Trophoblast cell (in vitro differentiated cells and primary cell): Measurements from ENCODE around the gene SARM1.
A peak's percentile ranks its signal among the peaks of the same experiment; 100 is the strongest.
"Not testable (repeated sequence)": the region's sequence is repeated elsewhere in the genome, so short reads cannot be mapped to it uniquely, and the experiment has no call there.

Experiments used
- DNase-seq, 2 donors: peaks; one replicate each; pipeline ENCODE4 v3.0.0-alpha.2; 2016
- H2AFZ ChIP-seq: 2 replicates; pipeline ENCODE4 v1.6.1; 2013; ENCODE audit warnings: low read length, moderate library complexity, mild to moderate bottlenecking; ENCODE audit not compliant: insufficient read depth, poor library complexity
- H2AK5ac ChIP-seq: 2 replicates; pipeline ENCODE4 v1.6.1; 2013; ENCODE audit warnings: mild to moderate bottlenecking, low read length
- H2BK120ac ChIP-seq: 2 replicates; pipeline ENCODE4 v1.6.1; 2013; ENCODE audit warnings: low read length, mild to moderate bottlenecking, moderate library complexity; ENCODE audit not compliant: insufficient read depth, poor library complexity
- H2BK12ac ChIP-seq: 2 replicates; pipeline ENCODE4 v1.6.1; 2013; ENCODE audit warnings: mild to moderate bottlenecking, low read length, moderate library complexity
- H2BK5ac ChIP-seq: 2 replicates; pipeline ENCODE4 v1.6.1; 2013; ENCODE audit warnings: low read length, low read depth, moderate library complexity, mild to moderate bottlenecking; ENCODE audit not compliant: poor library complexity
- H3K14ac ChIP-seq: 2 replicates; pipeline ENCODE4 v1.6.1; 2013; ENCODE audit warnings: mild to moderate bottlenecking, low read length
- H3K18ac ChIP-seq: 2 replicates; pipeline ENCODE4 v1.6.1; 2013; ENCODE audit warnings: mild to moderate bottlenecking, low read length
- H3K23ac ChIP-seq: 2 replicates; pipeline ENCODE4 v1.6.1; 2013; ENCODE audit warnings: low read length
- H3K27ac ChIP-seq: 2 replicates; pipeline ENCODE4 v1.5.1; 2013; ENCODE audit warnings: low read depth, mild to moderate bottlenecking, inconsistent platforms, low read length, moderate library complexity
- H3K27me3 ChIP-seq: 2 replicates; pipeline ENCODE4 v1.6.1; 2013; ENCODE audit warnings: inconsistent platforms, mild to moderate bottlenecking, low read length, moderate library complexity; ENCODE audit not compliant: insufficient read depth
- H3K36me3 ChIP-seq, 2 experiments: 1 replicate in 1 of 2; 2 replicates in 1 of 2; pipeline ENCODE4 v1.6.1; 2013; ENCODE audit warnings: low read length in 2 of 2, mild to moderate bottlenecking in 2 of 2, moderate library complexity in 1 of 2; ENCODE audit not compliant: insufficient read depth in 2 of 2, control insufficient read depth in 1 of 2
- H3K4ac ChIP-seq: 2 replicates; pipeline ENCODE4 v1.6.1; 2013; ENCODE audit warnings: low read depth, mild to moderate bottlenecking, low read length, moderate library complexity
- H3K4me1 ChIP-seq, 2 experiments: 1 replicate in 1 of 2; 2 replicates in 1 of 2; pipeline ENCODE4 v1.6.1; 2013; ENCODE audit warnings: low read length in 2 of 2, mild to moderate bottlenecking in 2 of 2, moderate library complexity in 1 of 2; ENCODE audit not compliant: insufficient read depth in 2 of 2, control insufficient read depth in 1 of 2
- H3K4me2 ChIP-seq: 2 replicates; pipeline ENCODE4 v1.6.1; 2013; ENCODE audit warnings: inconsistent platforms, mild to moderate bottlenecking, low read length, moderate library complexity
- H3K4me3 ChIP-seq: 2 replicates; pipeline ENCODE4 v1.5.1; 2013; ENCODE audit warnings: mild to moderate bottlenecking, low read depth, low read length, inconsistent platforms
- H3K79me1 ChIP-seq: one replicate; pipeline ENCODE4 v1.6.1; 2013; ENCODE audit warnings: low read length
- H3K79me2 ChIP-seq: 2 replicates; pipeline ENCODE4 v1.6.1; 2013; ENCODE audit warnings: low read length, mild to moderate bottlenecking; ENCODE audit not compliant: control insufficient read depth, insufficient read depth, poor library complexity
- H3K9ac ChIP-seq: 2 replicates; pipeline ENCODE4 v1.6.1; 2013; ENCODE audit warnings: mild to moderate bottlenecking, low read length
- H3K9me3 ChIP-seq: 2 replicates; pipeline ENCODE4 v1.6.1; 2013; ENCODE audit warnings: low read depth, mild to moderate bottlenecking, control low read depth, inconsistent platforms, low read length; ENCODE audit not compliant: insufficient read depth
- H4K12ac ChIP-seq: 2 replicates; pipeline ENCODE4 v1.6.1; 2013; ENCODE audit warnings: low read depth, mild to moderate bottlenecking, low read length, moderate library complexity
- H4K8ac ChIP-seq: 2 replicates; pipeline ENCODE4 v1.6.1; 2013; ENCODE audit warnings: low read depth, mild to moderate bottlenecking, low read length, moderate library complexity
- H4K91ac ChIP-seq: one replicate; pipeline ENCODE4 v1.6.1; 2013; ENCODE audit warnings: low read depth, mild to moderate bottlenecking, low read length, moderate library complexity
- WGBS: extraction: QIAGEN DNeasy Blood & Tissue Kit; methylation state at CpG from one replicate; pipeline ENCODE4 v1.1.7; 2013; ENCODE audit warnings: missing lambda C conversion rate; ENCODE audit not compliant: insufficient read length, insufficient coverage; ENCODE audit errors: extremely low coverage; 5-methylcytosine and 5-hydroxymethylcytosine counted together

SARM1 gene

DNA sequence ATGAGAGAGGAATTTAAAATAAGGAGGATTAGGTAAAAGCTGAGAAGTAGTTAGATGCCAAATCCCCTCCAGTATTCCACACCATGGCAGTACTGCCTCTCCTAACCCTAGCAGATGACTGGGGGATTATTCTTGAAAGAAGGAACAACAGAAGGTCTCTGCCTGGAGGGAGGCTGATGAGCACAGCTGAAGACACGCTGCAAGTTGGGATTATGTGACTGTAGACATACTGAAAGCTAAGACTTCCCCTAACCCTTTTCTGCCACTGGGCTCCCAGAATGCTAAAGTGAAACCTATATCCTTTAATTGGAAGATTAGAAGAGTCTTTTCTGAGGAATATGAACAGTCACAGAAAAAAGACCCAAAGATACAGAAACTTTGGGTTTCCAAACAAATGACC lies 62.2 kb downstream of the SARM1 start:
- no peaks in the 10 kb centered on the region for H3K9me3 ChIP-seq
- no peaks in the 10 kb centered on the region for H3K4me1 ChIP-seq
- no peaks in the 10 kb centered on the region for H3K79me1 ChIP-seq
- H3K9ac ChIP-seq: no peak overlapping the region
- H2BK12ac ChIP-seq: no peak overlapping the region
- no peak overlapping the region for H2AFZ ChIP-seq
- no peak overlapping the region for H4K12ac ChIP-seq
- no peaks in the 10 kb centered on the region for H3K36me3 ChIP-seq
- H3K27ac ChIP-seq: no peak overlapping the region
- H4K91ac ChIP-seq: no peak overlapping the region
- no peak overlapping the region for H3K4me3 ChIP-seq
- no peak overlapping the region for H3K18ac ChIP-seq
- H4K8ac ChIP-seq: no peak overlapping the region
- H3K23ac ChIP-seq: no peak overlapping the region
- H3K4ac ChIP-seq: no peak overlapping the region
- H2BK5ac ChIP-seq: no peak overlapping the region
- no peaks in the 10 kb centered on the region for H3K27me3 ChIP-seq
- H3K79me2 ChIP-seq: no peaks in the 10 kb centered on the region
- no peak overlapping the region for H2BK120ac ChIP-seq
- H2AK5ac ChIP-seq: no peak overlapping the region
- H3K4me2 ChIP-seq: no peak overlapping the region
- H3K14ac ChIP-seq: no peak overlapping the region
- no peak for DNase-seq
- no CpG with 5 or more reads among the region's 1 CpG for WGBS

DNA sequence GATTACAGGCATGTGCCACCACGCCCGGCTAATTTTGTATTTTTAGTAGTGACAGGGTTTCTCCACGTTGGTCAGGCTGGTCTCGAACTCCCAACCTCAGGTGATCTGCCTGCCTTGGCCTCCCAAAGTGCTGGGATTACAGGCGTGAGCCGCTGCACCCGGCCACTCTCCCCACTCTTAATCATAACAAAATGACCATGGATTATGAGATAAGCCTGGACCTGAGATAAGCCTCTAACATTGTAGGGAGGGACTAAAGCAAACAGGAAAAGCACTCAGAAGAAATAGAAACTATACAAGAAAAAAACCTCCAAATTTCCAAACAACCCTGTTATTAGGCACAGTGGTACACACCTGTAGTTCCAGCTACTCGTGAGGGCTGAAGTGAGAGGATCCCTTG lies 62.8 kb downstream of the SARM1 start:
- H3K9ac ChIP-seq, H3K27ac ChIP-seq, H2AFZ ChIP-seq, H2BK5ac ChIP-seq, H4K8ac ChIP-seq, H3K27me3 ChIP-seq, H3K79me1 ChIP-seq, H3K4ac ChIP-seq, H3K4me1 ChIP-seq, H2BK12ac ChIP-seq, H3K36me3 ChIP-seq, H3K14ac ChIP-seq, DNase-seq, H3K4me2 ChIP-seq, H3K9me3 ChIP-seq, H3K18ac ChIP-seq, H3K4me3 ChIP-seq, H3K79me2 ChIP-seq, H3K23ac ChIP-seq, H4K91ac ChIP-seq, H2BK120ac ChIP-seq, H2AK5ac ChIP-seq, H4K12ac ChIP-seq: not testable (repeated sequence)
- WGBS: no CpG with 5 or more reads among the region's 8 CpGs

DNA sequence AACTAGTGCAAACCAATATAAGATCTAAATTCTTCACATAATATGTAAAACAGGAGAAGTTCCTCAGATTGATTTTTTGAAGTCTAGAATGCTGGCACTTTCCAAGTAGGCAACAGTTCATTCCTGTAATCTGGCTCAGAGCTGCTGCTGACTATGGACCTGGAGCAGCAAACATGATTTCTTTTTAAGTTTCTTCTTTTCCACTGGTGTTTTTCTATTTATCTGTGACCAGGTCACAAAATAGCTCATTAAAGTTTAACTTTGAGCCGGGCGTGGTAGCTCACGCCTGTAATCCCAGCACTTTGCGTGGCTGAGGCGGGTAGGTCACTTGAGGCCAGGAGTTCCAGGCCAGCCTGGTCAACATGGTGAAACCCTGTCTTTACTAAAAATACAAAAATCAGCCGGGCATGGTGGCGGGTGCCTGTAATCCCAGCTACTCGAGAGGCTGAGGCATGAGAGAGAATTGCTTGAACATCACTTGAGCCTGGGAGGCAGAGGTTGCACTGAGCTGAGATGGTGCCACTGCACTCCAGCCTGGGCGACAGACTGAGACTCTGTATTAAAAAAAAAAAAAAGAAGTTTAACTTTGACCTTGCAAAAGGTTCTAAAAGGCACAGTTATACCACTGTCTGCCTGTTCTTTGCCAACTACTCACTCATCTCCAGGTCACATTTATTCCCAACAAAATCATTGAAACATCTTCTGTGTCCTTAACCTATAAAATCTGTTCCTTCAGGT lies 72.6 kb downstream of the SARM1 start:
- Histone ChIP-seq H3K4ac (no peak overlapping the region), H3K4me3 (no peak overlapping the region), H3K79me2 (no peaks in the 10 kb centered on the region), H2BK12ac (no peak overlapping the region), H3K14ac (no peak overlapping the region), H3K27ac (no peak overlapping the region), H3K27me3 (no peaks in the 10 kb centered on the region), H2AK5ac (no peak overlapping the region), H3K23ac (no peak overlapping the region), H3K9me3 (no peaks in the 10 kb centered on the region), H3K36me3 (no peaks in the 10 kb centered on the region), H2BK5ac (no peak overlapping the region), H3K18ac (no peak overlapping the region), H4K8ac (no peak overlapping the region), H3K4me2 (no peak overlapping the region), H4K91ac (no peak overlapping the region), H2AFZ (no peak overlapping the region), H4K12ac (no peak overlapping the region), H3K4me1 (peaks cover 0 to 2% of the 10 kb centered on the region in 2 experiments), H3K79me1 (no peaks in the 10 kb centered on the region), H2BK120ac (no peak overlapping the region), H3K9ac (no peak overlapping the region)
- DNase-seq: peak in 1 of 2 donors; percentile 51
- WGBS: no CpG with 5 or more reads among the region's 9 CpGs

DNA sequence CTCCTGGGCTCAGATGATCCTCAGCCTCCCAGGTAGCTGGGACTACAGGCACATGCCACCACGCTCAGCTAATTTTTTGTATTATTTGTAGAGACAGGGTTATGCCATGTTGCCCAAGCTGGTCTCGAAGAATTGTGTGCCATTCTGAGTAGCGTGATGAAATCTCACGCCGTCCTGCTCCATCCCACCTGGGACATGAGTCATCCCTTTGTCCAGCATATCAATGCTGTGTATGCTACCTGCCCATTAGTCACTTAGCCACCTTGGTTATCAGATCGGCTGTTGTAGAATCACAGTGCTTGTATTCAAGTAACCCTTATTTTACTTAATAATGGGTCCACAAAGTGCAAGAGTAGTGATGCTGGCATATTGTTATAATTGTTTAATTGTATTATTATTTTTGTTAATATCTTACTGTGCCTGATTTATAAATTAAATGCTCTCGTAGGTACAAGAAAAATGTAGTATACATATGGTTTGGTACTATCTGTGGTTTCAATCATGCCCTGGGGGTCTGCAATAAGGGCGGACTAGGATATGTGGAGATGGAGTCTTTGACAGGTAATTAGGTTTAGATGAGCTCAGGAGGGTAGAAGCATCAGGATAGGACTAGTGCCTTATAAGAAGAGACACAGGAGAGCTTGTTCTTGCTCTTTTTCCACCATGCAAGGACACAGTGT lies 75.4 kb downstream of the SARM1 start:
- Histone ChIP-seq H3K9me3 (no peaks in the 10 kb centered on the region), H3K9ac (no peak overlapping the region), H3K79me1 (no peaks in the 10 kb centered on the region), H2BK12ac (no peak overlapping the region), H2AFZ (no peak overlapping the region), H4K12ac (no peak overlapping the region), H3K4me1 (peaks cover 0 to 2% of the 10 kb centered on the region in 2 experiments), H3K27me3 (no peaks in the 10 kb centered on the region), H3K14ac (no peak overlapping the region), H3K4me2 (no peak overlapping the region), H3K79me2 (no peaks in the 10 kb centered on the region), H3K36me3 (no peaks in the 10 kb centered on the region), H3K4ac (no peak overlapping the region), H3K23ac (no peak overlapping the region), H2AK5ac (no peak overlapping the region), H2BK5ac (no peak overlapping the region), H3K27ac (no peak overlapping the region), H2BK120ac (no peak overlapping the region), H3K4me3 (no peak overlapping the region), H4K91ac (no peak overlapping the region), H3K18ac (no peak overlapping the region), H4K8ac (no peak overlapping the region)
- WGBS: no CpG with 5 or more reads among the region's 8 CpGs
- DNase-seq: peak; percentile 82 to 93
